ENCODE measurements around the gene C7orf25.
"Not testable (repeated sequence)": the region's sequence is repeated elsewhere in the genome, so short reads cannot be mapped to it uniquely, and the experiment has no call there.

The C7orf25 gene

DNA sequence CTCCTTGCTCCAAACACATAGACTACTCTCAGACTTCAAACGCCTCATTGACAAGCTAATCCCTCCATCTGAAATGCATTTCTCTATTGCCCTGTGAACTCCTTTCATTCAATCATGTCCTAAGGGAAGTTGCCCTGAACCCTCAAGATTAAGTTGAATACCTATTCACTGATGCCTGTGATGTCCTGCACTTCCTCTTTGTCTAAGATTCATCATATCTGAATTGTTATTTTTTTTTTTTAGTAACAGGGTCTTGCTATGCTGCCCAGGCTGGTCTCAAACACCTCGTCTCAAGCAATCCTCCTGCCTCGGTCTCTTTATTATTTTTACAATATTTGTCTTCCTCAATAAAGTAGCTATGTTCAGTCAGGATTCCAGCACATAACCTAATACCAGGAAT lies 16.9 kb upstream of the C7orf25 start:
- no peak for DNase-seq

DNA sequence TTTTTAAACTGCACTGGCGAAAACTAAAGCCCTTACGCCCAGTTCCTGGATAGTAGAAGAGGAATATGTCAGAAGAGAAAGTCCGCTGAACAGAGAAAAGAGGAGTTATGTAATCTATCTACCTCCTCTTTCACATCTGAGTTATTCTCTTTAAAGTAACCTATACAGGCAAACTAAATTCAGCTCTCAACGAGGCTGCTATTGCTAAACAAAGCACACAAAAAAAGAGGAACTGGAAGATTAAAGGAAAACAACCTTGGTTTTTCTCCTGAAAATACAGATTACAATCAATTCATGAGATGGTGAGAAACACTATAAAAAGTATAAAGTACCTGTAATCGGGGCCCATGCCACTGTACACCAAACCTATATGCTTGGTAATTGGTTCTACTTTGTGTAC lies 14.3 kb upstream of the C7orf25 start:
- no peak for DNase-seq

DNA sequence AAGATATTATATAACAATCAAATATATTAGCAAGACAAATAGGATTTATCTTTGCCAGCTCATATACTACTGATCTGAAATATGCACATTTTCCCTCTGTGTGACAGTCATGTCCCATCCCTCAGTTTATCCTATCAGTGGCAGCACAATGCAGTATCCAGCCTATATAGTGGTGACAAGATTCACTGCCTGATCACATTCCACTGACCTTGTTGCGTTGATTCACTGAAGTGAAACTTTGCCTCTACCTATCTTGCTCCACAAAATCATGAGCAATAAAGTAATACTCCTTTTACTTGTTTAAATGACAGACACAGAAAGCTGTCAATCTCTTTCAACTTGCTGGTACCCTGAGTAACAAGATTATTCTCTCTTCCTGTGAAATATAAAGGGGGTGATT lies 13.8 kb upstream of the C7orf25 start:
- DNase-seq = no peak

DNA sequence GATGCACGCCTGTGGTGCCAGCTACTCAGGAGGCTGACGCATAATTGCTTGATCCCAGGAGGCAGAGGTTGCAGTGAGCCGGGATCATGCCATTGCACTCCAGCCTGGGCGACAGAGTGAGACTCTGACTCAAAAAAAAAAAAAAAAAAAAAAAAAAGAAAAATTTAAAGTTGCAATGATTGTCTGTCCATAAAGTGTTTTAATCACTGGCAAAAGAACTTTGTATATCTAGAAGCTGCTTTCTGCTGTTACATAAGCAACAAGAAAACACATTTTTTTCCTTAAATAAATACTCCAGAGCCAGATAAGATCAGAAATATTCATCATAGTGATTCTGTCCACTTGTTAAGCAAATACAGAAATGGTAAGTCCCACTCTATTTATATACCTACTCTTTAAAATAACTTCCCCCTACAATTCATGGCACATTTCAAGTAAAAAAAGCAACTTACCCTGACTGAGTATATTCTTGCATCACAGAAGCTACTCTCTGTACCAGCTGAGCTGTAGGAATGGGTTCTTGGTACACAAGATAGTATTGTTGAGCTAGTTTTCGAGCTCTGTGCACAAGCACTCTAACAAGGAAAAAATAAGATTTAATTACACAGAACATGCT lies 12.5 kb upstream of the C7orf25 start:
- no peak for DNase-seq

DNA sequence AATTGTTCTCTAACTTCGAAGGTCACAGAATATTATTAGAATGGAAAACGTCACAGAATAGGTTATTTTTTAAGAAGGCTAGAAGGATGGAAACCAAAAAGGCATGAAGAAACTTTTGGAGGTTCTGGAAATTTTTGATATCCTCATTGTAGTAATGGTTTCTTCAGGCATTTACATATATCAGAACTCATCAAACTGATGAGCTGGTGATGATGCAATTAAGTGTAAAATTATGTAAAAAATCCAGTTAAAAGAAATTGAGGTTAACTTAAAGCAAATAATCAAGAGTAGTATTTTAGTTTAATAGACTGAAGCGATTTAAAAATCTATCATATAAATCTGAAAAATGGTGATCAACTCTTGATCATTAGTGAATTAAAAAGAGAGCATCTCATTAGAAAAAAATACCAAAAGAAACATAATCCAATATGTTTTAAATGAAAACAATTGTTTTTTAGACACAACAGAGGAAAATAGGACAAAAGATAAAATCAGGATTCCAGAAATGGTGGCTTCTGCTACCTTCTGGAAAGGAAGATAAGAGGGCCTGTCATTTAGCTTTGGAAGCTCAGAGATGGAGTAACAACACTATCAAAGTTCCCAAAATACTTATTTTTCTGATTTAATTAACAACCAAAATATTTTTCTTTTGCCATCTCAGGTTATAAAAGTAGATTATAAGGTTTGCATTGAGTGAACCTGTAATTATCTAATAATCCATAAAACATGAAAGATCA lies 10.3 kb upstream of the C7orf25 start:
- DNase-seq = no peak

DNA sequence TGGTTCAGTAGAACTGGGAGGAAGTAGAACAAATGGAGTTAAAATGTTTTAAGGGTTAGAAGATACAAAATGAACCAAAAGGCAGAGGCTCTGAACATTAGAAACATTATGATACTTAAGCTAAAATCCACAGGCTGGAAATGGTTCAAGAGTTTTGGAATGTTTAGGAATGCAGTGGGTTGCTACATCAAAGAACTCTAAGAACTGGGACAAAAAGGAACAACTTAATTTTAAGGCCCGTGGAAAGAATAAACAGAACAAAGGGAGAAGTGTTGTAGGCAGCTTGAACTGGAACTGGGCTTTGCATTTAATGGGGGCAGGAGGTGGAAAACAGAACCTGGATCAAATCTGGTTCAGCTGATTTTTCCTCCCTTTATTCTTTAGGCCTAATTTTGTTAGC lies 3.5 kb upstream of the C7orf25 start:
- DNase-seq = no peak

DNA sequence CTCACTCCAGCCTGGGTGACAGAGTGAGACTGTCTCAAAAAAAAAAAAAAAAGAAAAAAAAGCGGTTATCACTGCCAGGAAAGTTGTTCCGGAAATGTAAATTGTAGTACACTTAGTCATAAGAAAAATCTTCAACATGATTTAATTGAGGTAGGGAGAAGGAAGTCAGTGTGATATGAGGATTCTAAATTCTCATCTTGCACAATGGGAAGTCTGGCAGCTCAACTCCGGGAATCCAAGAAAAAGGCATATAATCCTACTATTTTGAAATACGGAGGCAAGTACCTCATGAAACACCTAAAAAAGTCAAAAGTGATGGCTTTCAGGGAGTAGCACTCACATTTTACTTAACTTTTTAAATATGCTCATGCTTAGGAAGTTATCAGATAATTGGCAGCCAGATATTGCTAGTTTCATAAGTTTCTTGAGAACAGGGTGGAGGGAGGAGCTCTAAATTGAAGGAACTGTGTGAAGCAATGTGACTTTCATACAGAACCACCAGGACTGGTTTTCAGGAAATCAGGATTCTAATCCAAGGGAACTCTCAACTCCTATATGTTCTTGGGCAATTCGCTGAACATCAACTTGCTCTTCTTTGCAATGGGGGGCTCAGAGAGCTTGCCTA lies 2.7 kb upstream of the C7orf25 start:
- DNase-seq = no peak

DNA sequence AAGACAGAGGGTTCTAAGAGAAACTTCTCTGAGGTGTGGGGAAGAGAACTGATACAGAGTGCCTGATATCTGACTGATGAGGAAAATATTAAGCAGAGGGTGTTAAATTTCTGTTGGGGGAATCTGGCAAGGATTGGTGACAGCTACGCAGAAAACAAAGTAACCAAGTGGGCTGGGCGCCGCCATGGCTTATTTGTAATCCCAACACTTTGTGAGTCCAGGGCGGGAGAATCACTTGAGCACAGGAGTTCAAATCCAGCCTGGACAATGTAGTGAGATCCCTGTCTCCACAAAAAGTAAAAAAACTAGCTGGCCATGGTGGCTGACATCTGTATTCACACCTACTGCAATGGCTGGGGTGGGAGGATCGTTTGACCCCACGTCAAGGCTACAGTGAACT lies 2.1 kb upstream of the C7orf25 start:
- no peak for DNase-seq

DNA sequence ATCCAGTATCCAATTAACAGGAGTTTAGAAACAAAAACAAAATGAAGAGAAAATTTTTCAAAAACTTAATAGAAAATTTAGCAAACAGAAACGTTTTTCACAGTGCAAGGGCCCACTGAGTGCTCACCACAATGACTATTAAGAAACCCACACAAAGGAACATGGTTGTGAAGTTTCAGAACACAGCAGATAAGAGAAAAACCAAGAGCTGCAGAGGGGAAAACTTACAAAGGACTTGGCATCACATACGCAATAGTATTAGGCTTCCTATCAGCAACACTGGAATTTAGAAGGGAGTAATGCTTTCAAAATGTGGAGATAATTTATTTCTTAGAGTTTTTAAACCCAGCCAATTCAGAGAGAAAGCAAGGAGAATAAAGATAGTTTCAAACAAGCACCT lies 1.7 kb upstream of the C7orf25 start:
- no peak for DNase-seq

DNA sequence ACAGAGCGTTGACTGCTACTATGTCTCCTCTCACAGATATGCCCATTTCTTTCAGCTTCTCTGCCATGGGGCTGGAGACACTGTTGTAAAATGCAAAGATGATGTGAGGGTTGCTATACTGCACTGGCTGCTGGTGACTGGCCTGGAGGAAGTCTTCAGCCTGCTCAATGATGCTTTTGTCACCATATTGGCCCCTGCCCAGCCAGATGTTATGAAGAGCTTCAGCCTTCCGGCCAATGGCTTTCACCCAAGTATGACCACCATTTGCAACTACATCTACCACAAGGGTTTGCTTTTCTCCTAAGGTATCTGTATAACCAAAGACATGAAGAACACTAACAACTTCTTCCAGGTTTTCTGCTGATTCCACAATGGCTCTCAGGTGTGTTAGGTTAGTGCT lies 1.6 kb downstream of the C7orf25 start:
- no peak for DNase-seq

DNA sequence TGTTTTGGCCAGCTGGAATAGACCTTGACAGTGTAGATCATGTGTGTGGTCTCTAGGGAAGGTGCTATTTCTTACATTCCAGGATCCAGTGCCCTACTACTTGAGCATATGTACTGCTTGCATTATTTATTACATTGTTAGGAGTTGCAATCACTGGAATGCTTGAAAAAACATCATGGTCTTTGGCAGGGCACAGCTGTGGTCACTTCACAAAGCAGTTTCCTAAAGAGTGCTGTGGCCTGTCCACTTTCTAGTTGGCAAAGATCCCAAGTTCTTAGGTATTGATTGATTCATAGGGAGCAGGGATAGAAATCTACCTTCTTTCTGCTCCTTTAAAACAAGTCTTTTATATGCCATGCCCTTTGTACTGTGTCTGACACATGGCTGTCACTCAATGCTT lies 4.6 kb downstream of the C7orf25 start:
- DNase-seq = no peak

DNA sequence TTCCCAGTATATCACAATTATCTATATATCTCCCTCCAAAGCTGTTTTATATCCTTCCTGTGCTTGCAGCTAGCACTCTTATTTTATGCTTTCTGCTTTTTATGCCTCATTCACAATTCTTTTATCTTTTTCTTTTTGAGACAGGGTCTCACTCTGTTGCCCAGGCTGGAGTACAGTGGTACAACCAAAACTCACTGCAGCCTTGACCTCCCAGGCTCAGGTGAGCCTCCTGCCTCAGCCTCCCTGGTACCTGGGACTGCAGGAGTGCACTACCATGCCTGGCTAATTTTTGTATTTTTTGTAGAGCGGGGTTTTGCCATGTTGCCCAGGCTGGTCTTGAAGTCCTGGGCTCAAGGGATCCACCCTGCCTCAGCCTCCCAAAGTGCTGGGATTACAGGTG lies 5.7 kb downstream of the C7orf25 start:
- DNase-seq = no peak

DNA sequence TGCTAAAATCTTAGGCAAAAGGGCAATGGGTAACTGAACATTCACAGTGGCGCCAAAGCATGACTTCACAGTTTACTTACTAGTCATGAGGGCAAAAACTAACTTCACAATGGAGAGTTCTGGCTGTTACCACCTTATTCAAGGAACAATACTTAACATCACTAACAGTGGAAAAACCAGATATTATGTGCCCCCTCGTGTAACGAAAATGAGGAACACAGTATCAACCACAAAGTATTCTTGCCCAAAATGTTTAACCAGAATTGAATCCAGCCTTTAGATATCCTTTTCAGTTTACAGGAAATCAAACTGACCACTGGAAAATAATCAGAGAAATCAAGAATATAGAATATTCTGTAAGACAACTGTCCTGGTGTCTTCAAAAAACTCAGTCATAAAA lies 9.5 kb downstream of the C7orf25 start:
- DNase-seq = no peak

DNA sequence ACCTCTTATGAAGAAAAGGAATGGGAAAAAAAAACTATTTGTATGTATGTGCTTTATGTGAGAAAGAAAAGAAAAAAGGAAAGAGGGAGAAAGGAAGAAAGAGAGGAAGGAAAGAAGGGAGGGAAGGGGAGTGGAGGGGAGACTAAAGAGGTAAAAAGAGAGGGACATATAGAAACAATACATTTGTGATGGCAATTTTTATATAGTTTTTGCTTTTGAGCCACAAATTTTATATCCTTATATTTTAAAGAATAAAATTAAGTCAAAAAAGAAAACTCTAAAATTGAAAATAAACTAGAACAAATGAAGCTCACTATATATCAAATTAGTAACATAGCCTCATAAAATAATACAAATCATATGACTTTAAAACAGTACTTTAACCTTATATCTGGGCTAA lies 11.0 kb downstream of the C7orf25 start:
- DNase-seq = no peak

DNA sequence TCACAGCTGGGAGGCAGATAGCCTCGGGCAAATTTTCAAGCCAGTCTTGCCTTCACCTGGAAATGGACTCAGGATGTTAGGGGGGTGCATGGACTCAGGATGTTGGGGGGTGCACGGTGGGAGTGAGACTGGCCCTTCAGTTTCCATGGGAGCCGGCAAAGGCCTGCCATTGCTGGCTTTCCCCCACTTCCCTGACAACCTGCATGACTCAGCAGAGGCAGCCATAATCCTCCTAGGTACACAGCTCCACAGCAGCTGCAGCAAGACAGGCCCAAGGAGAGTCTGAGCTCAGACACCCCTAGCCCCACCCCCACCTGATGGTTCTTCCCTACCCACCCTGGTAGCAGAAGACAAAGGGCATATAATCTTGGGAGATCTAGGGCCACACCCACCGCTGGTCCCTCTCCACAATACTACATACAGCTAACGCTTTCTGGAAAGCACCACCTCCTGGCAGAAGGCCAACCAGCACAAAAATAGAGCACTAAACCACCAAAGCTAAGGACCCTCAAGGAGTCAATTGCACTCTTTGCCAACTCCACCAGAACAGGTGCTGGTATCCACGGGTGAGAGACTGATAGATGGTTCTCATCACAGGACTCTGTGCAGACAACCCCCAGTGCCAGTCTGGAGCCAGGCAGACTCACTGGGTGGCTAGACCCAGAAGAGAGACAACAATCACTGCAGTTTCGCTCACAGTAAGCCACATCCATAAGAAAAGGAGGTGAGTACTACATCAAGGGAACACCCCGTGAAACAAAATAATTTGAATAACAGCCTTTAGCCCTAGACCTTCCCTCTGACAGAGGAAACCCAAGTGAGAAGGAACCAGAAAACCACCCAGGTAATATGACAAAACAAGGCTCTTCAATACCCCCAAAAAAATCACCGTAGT lies 18.3 kb downstream of the C7orf25 start:
- no peak for DNase-seq

DNA sequence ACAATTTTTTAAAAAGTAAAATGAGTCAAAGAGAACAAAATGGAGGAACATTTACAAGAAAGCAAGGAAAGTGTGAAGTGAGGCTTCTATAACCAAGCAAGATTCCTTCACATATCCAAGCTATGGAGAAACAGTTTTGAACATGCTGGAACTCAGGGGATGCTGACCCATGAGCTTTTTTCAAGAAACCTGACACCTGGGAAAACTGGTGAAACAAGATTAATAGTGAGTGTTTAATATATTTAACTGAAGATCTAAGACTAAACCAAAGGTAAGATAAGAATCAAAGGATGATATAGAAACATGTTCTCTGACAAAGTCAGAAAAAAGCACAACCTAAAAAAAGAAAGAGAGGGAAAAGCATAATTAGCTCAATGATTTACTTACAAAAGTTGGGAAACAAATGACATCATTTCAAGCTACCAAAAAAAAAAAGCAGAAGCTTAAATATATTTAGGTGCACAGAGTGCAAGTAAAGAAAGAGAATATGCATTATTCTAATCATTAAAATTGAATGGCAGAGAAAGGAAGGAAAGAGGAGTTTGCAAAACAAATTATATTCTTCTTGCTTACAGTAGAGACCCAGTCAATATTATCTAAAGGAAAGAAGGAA lies 24.9 kb downstream of the C7orf25 start:
- DNase-seq = no peak

DNA sequence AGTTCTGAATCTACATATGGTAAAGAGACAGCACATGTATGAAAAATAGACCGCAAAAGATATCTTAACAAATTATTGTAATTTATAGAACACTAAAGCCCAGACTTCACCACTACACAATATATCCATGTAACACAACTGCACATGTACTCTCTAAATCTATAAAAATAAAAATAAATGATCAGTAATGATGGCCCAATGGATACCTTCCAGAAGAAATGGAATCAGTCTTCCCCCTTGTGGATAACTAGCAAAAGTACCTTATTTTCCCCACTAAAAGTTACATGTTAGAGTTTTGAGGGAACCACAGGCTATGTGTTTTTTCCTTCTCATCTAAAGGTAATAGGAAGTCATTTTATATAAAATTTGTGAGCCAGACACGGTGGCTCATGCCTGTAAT lies 25.7 kb downstream of the C7orf25 start:
- no peak for DNase-seq

DNA sequence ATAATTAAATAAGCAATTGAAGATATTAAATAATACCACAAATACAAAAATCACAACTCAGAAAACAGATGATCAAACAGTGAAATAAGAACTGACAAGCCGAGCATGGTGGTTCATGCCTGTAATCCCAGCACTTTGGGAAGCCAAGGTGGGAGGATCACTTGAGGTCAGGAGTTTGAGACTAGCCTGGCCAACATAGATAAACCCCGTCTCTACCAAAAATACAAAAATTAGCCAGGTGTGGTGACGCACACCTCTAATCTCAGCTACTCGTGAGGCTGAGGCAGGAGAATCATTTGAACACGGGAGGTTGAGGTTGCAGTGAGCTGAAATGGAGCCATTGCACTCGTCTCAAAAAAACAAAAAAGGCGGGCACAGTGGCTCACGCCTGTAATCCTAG lies 26.7 kb downstream of the C7orf25 start:
- not testable (repeated sequence) for DNase-seq

DNA sequence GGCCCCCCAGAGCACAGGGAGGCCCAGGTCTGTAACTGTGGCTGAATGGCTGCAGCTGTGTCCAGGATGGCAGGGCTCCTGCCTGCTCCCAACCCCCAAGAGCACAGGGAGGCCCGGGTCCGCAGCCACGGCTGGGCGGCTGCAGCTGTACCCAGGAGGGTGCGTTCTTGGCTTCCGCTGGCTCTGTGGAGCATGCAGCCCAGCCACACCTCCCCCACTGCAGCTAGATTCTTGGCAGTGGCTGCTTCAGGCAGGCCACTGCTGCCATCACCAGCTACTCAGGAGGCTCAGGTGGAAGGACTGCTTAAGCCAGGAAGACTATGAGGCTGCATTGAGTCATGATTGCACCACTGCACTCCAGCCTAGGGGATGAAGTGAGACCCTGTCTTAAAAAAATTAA lies 27.9 kb downstream of the C7orf25 start:
- DNase-seq = no peak

DNA sequence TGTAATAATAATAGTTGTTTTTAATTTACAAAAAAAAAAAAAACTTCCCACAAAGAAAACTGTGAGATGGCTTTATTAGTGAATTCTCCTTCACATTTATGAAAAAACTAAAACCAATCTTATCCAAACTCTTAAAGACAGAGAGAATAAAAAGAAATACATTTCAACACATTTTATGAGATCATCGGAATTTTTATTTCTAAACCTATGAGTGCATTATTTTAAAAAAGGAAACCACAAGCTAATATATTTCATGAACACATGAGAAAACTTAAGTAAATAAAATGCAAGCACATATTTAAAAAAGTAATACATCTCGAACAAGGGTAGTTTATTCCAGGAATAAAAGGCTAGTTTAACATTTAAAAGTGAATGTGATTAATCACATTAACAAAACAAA lies 31.5 kb downstream of the C7orf25 start:
- DNase-seq = no peak

DNA sequence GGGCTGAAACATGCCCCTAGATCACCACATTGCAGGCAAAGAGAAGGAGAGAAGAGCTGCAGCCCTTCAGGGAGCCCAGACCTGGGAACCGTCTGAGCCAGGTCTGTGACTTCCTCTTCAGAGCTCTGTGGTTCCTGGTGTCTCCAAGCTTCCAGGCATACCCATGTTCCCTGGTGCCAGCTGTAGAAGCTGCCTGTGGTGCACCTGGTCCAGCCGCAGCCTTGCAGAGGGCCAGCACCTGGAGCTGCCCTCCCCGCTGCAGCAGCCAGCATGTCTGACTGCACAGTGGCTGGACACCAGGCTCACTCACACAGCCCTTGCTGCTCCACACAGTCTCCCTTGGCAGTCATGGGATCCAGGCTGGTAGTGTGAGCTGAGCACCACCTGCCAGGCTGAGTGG lies 33.6 kb downstream of the C7orf25 start:
- no peak for DNase-seq

DNA sequence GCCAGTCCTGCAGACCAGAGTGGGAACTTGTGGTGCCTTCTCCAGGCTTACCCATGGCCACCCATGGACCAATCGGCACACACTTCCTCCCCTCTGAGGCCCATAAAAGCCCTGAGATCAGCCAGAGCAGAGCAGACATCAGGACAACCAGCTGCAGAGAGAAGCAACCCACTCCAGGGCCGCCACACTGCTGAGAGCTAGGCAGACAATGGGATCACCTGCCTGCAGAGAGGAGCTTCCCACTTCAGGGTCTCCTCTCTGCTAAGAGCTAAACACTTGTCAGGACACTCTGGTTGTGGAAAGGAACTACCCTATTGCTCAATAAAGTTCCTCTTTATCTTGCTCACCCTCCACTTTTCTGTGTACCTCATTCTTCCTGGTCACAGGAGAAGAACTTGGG lies 34.0 kb downstream of the C7orf25 start:
- no peak for DNase-seq
